Measurements from ENCODE around the gene NKTR. TPM values are rescaled to one million over a fixed set of nuclear protein-coding genes. Genes with fewer than 3 reads are reported as not detected.

Gene NKTR
- total RNA-seq, 1 donor from 2014 or later, result 70.3 TPM

DNA sequence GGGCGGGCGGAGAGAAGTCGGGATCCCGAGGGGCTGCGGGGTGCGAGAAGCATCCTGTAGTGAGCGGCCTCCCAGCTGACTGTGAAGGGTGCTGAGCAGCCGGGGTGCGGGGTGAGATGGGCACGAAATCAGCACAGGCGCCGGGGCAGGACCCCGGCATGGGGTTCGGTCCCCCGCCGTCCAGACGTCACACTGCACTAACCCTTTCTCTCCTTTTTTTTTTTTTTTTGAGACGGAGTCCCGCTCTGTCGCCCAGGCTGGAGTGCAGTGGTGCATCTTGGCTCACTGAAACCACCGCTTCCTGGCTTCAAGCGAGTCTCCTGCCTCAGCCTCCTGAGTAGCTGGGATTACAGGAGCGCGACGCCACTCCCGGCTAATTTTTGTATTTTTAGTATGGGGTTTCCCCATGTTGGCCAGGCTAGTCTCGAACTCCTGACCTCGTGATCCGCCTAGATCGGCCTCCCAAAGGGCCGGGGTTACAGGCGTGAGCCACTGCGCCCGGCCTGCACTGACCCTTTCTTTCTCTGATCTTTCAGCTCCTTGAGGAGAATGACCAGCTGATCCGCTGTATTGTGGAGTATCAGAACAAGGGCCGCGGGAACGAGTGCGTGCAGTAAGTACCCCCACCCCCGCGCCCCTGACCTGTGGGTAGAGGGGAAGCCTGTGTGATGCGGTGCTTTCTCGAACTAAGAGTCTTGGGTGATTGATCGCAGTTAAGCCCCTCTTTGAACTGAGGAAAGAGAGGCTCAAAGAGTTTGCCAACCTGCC, 9.3 kb upstream of the NKTR start:
- Histone ChIP-seq H3K4me1 (ENCODE audit: insufficient read depth, low read length) (peaks cover 7% of the 10 kb centered on the region), H2AFZ (ENCODE audit: low read depth, low read length) (peak overlapping the region; percentile 24), H3K4me2 (ENCODE audit: low read length) (peak overlapping the region; percentile 97), H3K9me3 (ENCODE audit: insufficient read depth, low read depth, low read length) (no peaks in the 10 kb centered on the region), H4K20me1 (ENCODE audit: insufficient read depth, low read length) (no peaks in the 10 kb centered on the region), H3K9ac (ENCODE audit: low read length) (peak overlapping the region; percentile 89), H3K36me3 (ENCODE audit: insufficient read depth, low read length) (peaks cover 9% of the 10 kb centered on the region), H3K27me3 (ENCODE audit: insufficient read depth, low read length) (no peaks in the 10 kb centered on the region), H3K27ac (ENCODE audit: low read depth, low read length) (peak overlapping the region; percentile 72), H3K79me2 (ENCODE audit: insufficient read depth, low read length) (peaks cover 38% of the 10 kb centered on the region), H3K4me3 (ENCODE audit: insufficient read depth, low read depth, low read length) (peak overlapping the region; percentile 77)
- Mint-ChIP-seq H3K4me3 (ENCODE audit: unreplicated experiment) (peak overlapping the region; percentile 95), H3K36me3 (ENCODE audit: low read depth, unreplicated experiment) (no peaks in the 10 kb centered on the region), H3K27me3 (ENCODE audit: low read depth, unreplicated experiment) (no peaks in the 10 kb centered on the region), H3K27ac (ENCODE audit: unreplicated experiment) (peak overlapping the region; percentile 92), H3K9me3 (ENCODE audit: unreplicated experiment) (no peaks in the 10 kb centered on the region), H3K4me1 (ENCODE audit: low read depth, unreplicated experiment) (peaks cover 2% of the 10 kb centered on the region)
- DNase-seq (ENCODE audit: low read depth) (no peak), FAIRE-seq (no peak)
- TF ChIP-seq, protein P1, sequence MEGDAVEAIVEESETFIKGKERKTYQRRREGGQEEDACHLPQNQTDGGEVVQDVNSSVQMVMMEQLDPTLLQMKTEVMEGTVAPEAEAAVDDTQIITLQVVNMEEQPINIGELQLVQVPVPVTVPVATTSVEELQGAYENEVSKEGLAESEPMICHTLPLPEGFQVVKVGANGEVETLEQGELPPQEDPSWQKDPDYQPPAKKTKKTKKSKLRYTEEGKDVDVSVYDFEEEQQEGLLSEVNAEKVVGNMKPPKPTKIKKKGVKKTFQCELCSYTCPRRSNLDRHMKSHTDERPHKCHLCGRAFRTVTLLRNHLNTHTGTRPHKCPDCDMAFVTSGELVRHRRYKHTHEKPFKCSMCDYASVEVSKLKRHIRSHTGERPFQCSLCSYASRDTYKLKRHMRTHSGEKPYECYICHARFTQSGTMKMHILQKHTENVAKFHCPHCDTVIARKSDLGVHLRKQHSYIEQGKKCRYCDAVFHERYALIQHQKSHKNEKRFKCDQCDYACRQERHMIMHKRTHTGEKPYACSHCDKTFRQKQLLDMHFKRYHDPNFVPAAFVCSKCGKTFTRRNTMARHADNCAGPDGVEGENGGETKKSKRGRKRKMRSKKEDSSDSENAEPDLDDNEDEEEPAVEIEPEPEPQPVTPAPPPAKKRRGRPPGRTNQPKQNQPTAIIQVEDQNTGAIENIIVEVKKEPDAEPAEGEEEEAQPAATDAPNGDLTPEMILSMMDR (IDR thresholded peaks at IDR 0.05; ENCODE audit: insufficient read depth, low read depth, low read length), result no peak
- no peak for TF ChIP-seq EZH2 (IDR thresholded peaks at IDR 0.05; ENCODE audit: insufficient read depth, low read length)

DNA sequence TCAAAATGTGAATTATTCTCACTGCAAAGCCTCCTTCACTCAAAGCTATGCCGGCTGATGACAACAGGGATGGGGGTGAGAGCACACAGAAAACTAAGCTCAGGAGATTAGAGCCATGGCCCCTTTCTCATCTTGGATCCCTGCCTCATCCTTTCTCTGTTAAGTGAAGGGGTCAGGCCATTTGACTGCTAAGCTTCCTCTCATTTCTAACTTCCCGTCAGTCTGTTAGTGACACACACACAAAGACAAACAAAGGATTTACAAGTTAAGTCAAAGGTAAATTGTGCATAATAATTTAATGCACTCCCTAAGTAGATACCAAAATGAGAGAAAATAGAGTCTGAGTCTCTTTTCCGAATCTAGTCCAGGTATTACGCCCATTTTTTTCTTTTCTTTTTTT, 8.7 kb upstream of the NKTR start:
- Histone ChIP-seq H3K4me3 (ENCODE audit: insufficient read depth, low read depth, low read length) (peak overlapping the region; percentile 77), H2AFZ (ENCODE audit: low read depth, low read length) (peak overlapping the region; percentile 24), H4K20me1 (ENCODE audit: insufficient read depth, low read length) (no peaks in the 10 kb centered on the region), H3K4me1 (ENCODE audit: insufficient read depth, low read length) (peaks cover 7% of the 10 kb centered on the region), H3K9ac (ENCODE audit: low read length) (peak overlapping the region; percentile 89), H3K27ac (ENCODE audit: low read depth, low read length) (peak overlapping the region; percentile 72), H3K36me3 (ENCODE audit: insufficient read depth, low read length) (peaks cover 9% of the 10 kb centered on the region), H3K4me2 (ENCODE audit: low read length) (peak overlapping the region; percentile 97), H3K9me3 (ENCODE audit: insufficient read depth, low read depth, low read length) (no peaks in the 10 kb centered on the region), H3K79me2 (ENCODE audit: insufficient read depth, low read length) (peaks cover 38% of the 10 kb centered on the region), H3K27me3 (ENCODE audit: insufficient read depth, low read length) (no peaks in the 10 kb centered on the region)
- H3K4me1 Mint-ChIP-seq (ENCODE audit: low read depth, unreplicated experiment), result peaks cover 2% of the 10 kb centered on the region
- no peaks in the 10 kb centered on the region for H3K27me3 Mint-ChIP-seq (ENCODE audit: low read depth, unreplicated experiment)
- no peak for DNase-seq (ENCODE audit: low read depth)
- FAIRE-seq, result no peak
- no peaks in the 10 kb centered on the region for H3K9me3 Mint-ChIP-seq (ENCODE audit: unreplicated experiment)
- H3K4me3 Mint-ChIP-seq (ENCODE audit: unreplicated experiment), result peak overlapping the region; percentile 95
- H3K27ac Mint-ChIP-seq (ENCODE audit: unreplicated experiment), result peak overlapping the region; percentile 29
- no peak for TF ChIP-seq EZH2 (IDR thresholded peaks at IDR 0.05; ENCODE audit: insufficient read depth, low read length)
- TF ChIP-seq, protein P1 (IDR thresholded peaks at IDR 0.05; ENCODE audit: insufficient read depth, low read depth, low read length), result no peak
- H3K36me3 Mint-ChIP-seq (ENCODE audit: low read depth, unreplicated experiment), result no peaks in the 10 kb centered on the region

DNA sequence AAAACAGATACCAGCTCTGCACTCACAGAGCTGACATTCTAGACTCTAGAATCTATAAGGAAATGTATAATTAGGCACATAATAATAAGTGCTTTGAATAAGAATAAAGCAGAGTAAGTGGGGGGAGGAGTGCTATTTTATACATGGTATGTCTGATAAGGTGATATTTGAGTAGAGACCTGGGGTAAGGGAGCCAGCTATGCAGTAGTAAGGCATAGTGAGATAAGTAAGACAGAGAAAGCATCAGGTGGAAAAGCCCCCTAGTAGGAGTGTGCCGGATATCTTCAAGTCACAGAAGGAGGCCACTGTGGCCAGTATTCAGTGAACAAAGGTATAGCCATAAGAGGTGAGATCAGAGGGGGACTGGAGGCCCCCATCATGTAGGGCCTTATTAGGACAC, 6.9 kb upstream of the NKTR start:
- TF ChIP-seq EZH2 (IDR thresholded peaks at IDR 0.05; ENCODE audit: insufficient read depth, low read length), result no peak
- TF ChIP-seq, protein P1 (IDR thresholded peaks at IDR 0.05; ENCODE audit: insufficient read depth, low read depth, low read length), result no peak
- Histone ChIP-seq H3K4me1 (ENCODE audit: insufficient read depth, low read length) (peaks cover 7% of the 10 kb centered on the region), H3K27me3 (ENCODE audit: insufficient read depth, low read length) (no peaks in the 10 kb centered on the region), H4K20me1 (ENCODE audit: insufficient read depth, low read length) (no peaks in the 10 kb centered on the region), H3K9ac (ENCODE audit: low read length) (no peak overlapping the region), H2AFZ (ENCODE audit: low read depth, low read length) (no peak overlapping the region), H3K36me3 (ENCODE audit: insufficient read depth, low read length) (peaks cover 9% of the 10 kb centered on the region), H3K4me2 (ENCODE audit: low read length) (no peak overlapping the region), H3K79me2 (ENCODE audit: insufficient read depth, low read length) (peaks cover 40% of the 10 kb centered on the region), H3K27ac (ENCODE audit: low read depth, low read length) (no peak overlapping the region), H3K9me3 (ENCODE audit: insufficient read depth, low read depth, low read length) (no peaks in the 10 kb centered on the region), H3K4me3 (ENCODE audit: insufficient read depth, low read depth, low read length) (no peak overlapping the region)
- FAIRE-seq (no peak), DNase-seq (ENCODE audit: low read depth) (no peak)
- no peak overlapping the region for H3K27ac Mint-ChIP-seq (ENCODE audit: unreplicated experiment)
- no peak overlapping the region for H3K4me3 Mint-ChIP-seq (ENCODE audit: unreplicated experiment)
- H3K36me3 Mint-ChIP-seq (ENCODE audit: low read depth, unreplicated experiment), result peaks cover 5% of the 10 kb centered on the region
- no peaks in the 10 kb centered on the region for H3K9me3 Mint-ChIP-seq (ENCODE audit: unreplicated experiment)
- no peaks in the 10 kb centered on the region for H3K27me3 Mint-ChIP-seq (ENCODE audit: low read depth, unreplicated experiment)
- peaks cover 2% of the 10 kb centered on the region for H3K4me1 Mint-ChIP-seq (ENCODE audit: low read depth, unreplicated experiment)
